Kidney epithelial cell (primary cell): Measurements from ENCODE around the gene PCSK7. TPM values are rescaled to one million over a fixed set of nuclear protein-coding genes. Genes with fewer than 3 reads are reported as not detected.

Experiments
- DNase-seq: peaks from one replicate; pipeline ENCODE4 v3.0.0-alpha.2; 2010; ENCODE audit warnings: low read depth
- H3K27me3 ChIP-seq: 2 replicates; pipeline ENCODE4 v1.6.0; 2011; ENCODE audit warnings: low read length; ENCODE audit not compliant: control insufficient read depth, insufficient read depth
- H3K36me3 ChIP-seq: 2 replicates; pipeline ENCODE4 v1.5.1; 2011; ENCODE audit warnings: low read length; ENCODE audit not compliant: control insufficient read depth, insufficient read depth
- H3K4me3 ChIP-seq: 2 replicates; pipeline ENCODE4 v1.5.1; 2011; ENCODE audit warnings: low read depth, mild to moderate bottlenecking, control low read depth, low read length
- CTCF ChIP-seq: IDR thresholded peaks from 2 replicates; pipeline ENCODE4 v1.5.1; 2011; ENCODE audit warnings: mild to moderate bottlenecking, moderate library complexity, low read length, control low read depth, inconsistent platforms; ENCODE audit not compliant: insufficient read depth, poor library complexity, severe bottlenecking
- total RNA-seq: library from RNA; depleted of rRNA; stranded (reverse); fragments of >200 nt; gene quantifications from 2 replicates; pipeline ENCODE4 v1.2.3, GENCODE V29; 2015

Gene PCSK7
- total RNA-seq, 1 donor from 2014 or later = 38.3 TPM

GRCh38 chr11:117170210-117170609 lies 61.7 kb downstream of the PCSK7 start:
- H3K36me3 ChIP-seq = no peaks in the 10 kb centered on the region
- no peaks in the 10 kb centered on the region for H3K27me3 ChIP-seq
- H3K4me3 ChIP-seq = no peak overlapping the region
- no peak for DNase-seq
- no peak for TF ChIP-seq CTCF

DNA sequence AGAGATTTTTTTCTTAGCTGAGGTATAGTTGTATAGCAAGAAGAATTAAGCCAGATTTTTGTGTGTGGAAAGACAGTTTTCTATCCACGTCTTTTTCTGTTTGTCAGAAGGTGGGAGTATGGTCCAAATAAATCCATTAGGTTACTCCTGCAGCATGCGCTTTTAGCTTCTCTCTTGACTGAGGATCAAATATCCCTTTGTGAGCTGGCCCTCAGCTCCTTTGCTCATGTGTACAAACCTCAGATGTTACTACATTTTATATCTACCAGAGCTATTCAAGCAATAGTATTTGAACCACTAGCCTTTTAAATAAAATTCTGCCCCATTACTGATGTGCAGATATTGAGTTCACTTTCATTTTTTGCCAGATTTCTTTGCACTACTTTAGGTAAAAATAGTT lies 62.1 kb downstream of the PCSK7 start:
- H3K27me3 ChIP-seq = no peaks in the 10 kb centered on the region
- H3K4me3 ChIP-seq = no peak overlapping the region
- no peaks in the 10 kb centered on the region for H3K36me3 ChIP-seq
- no peak for TF ChIP-seq CTCF
- DNase-seq = no peak

- no peak for TF ChIP-seq CTCF
- no peak for DNase-seq
- H3K36me3 ChIP-seq = peaks cover 1% of the 10 kb centered on the region
- no peaks in the 10 kb centered on the region for H3K27me3 ChIP-seq
- H3K4me3 ChIP-seq = no peak overlapping the region
Measured at GRCh38 chr11:117166491-117166890, 65.4 kb downstream of the PCSK7 start.

DNA sequence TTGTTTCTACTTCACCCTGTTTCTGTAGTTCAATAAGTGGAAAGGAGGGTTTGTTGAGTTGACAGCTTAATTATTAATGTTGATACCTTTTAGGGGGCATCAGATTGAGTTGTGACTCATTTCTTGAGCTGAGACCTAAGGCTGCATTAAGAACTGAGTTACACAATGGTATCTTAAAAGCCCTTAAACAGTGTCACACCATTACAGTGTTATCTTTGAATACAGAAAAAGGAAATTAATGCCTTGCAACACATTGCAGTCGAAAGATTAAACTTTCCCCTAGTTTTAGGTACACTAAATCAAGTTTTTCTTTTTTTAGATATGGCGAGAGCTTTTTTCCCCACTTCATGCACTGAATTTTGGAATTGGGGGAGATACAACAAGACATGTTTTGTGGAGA lies 71.0 kb downstream of the PCSK7 start:
- H3K4me3 ChIP-seq = no peak overlapping the region
- H3K36me3 ChIP-seq = peaks cover 1% of the 10 kb centered on the region
- no peaks in the 10 kb centered on the region for H3K27me3 ChIP-seq
- TF ChIP-seq CTCF = no peak
- no peak for DNase-seq

- TF ChIP-seq CTCF = no peak
- no peak overlapping the region for H3K4me3 ChIP-seq
- peaks cover 1% of the 10 kb centered on the region for H3K36me3 ChIP-seq
- no peaks in the 10 kb centered on the region for H3K27me3 ChIP-seq
- no peak for DNase-seq
Measured at GRCh38 chr11:117159892-117160291, 72.0 kb downstream of the PCSK7 start.

DNA sequence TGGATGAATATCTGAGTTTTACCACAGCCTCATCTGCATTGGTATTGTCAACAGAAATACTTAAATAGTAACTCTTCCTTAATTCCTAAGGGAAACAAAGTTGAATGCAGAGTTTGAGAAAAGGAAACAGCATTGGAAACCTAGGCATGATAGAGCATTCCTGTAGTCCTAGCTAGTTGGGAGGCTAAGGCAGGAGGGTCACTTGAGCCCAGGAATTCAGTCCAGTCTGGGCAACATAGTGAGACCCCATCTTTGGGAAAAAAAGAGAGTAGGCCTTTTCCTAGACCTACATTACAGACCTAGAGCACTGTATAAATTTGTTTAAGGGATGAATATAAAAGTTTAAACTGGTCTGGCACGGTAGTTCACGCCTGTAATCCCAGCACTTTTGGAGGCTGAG lies 74.4 kb downstream of the PCSK7 start:
- H3K4me3 ChIP-seq = no peak overlapping the region
- DNase-seq = no peak
- H3K27me3 ChIP-seq = no peaks in the 10 kb centered on the region
- peaks cover 4% of the 10 kb centered on the region for H3K36me3 ChIP-seq
- no peak for TF ChIP-seq CTCF
